Stimulated activated CD8-positive, alpha-beta memory T cell treated with anti-CD3 and anti-CD28 coated beads, Interleukin-12 subunit alpha, Interleukin-12 subunit beta, amount 100 ng/mL, for 24 hours (primary cell): ENCODE measurements around the gene TMEM214.
A peak's percentile ranks its signal among the peaks of the same experiment; 100 is the strongest.

Experiments used
- DNase-seq: peaks from one replicate; pipeline ENCODE4 v3.0.0-alpha.2; 2020; ENCODE audit errors: extremely low read depth

TMEM214 gene

GRCh38 chr2:27039426-27039825 is 6.7 kb downstream of the TMEM214 start:
- DNase-seq, result no peak

- no peak for DNase-seq
Observed at GRCh38 chr2:27039871-27040270, 7.1 kb downstream of the TMEM214 start.

DNA sequence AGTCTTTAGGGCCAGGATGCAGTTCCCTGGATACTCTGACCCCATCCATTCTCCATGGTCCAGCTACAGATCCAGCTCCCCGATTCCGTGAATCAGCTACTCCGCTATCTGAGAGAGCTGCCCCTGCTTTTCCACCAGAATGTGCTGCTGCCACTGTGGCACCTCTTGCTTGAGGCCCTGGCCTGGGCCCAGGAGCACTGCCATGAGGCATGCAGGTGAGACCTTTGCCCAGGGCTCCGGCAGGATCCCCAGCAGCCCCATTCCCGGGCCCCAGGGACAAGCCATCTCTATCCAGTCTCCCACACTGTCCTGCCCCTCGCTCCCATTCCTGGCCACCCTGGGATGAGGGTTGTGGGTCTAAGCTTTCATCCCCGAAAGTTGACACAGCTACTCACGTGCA is 7.5 kb downstream of the TMEM214 start:
- no peak for DNase-seq

DNA sequence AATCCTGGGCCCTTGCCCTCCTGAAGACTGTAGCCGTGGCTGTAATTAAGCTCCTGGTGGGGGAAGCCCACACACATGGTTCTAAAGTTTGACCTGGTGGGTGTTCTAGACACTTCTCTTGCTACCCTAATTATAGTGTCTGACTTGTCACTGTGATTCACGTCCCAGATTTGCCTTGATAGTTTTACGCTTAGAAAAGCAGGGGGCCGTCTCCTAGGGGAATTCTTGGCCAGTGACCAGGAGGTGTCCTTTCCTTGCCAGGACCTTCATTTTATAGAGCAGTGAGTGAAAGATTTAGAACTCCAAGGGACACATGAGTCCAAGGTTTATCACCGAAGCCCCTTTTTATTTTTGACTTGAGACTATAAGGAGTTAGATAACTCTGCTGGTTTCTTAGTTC is 9.0 kb downstream of the TMEM214 start:
- DNase-seq, result no peak

- no peak for DNase-seq
Observed at GRCh38 chr2:27042159-27042661, 9.4 kb downstream of the TMEM214 start.

- no peak for DNase-seq
Observed at GRCh38 chr2:27042985-27043634, 10.3 kb downstream of the TMEM214 start.

- peak; percentile 52 for DNase-seq
Observed at GRCh38 chr2:27049422-27050280, 16.9 kb downstream of the TMEM214 start.

DNA sequence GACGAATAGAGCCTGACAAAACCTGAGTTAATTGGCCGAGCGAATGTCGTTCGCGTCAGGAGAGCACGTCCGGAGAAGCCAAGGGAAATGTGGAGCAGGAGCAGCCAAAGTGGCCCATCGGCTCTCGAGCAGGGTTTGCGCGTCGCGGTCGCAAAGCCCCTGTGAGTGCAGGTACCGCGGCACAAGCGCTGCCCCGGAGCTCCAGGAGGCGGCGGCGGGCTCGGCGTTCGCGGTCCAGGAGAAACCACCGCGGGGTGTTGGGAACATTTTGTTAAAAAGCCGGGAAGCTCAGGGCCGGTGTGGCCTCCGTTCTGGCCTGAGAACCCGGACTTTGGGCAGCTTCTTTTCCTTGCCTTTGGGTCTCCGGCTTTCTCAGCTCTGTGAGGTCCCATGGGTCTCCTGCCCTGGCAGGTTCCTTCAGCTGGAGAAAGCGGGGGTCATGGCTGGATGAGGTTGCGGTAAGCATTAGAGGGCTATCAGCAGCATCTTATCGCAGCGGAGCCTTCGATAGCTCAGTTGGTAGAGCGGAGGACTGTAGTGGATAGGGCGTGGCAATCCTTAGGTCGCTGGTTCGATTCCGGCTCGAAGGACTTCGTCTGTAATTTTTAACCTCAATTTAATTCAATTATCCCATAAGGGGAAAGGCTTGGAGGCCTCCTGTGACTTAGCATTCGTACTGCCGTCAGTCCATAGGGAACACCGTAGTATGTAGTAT is 17.7 kb downstream of the TMEM214 start:
- peak; percentile 62 for DNase-seq

- DNase-seq, result peak; percentile 84
Observed at GRCh38 chr2:27050996-27051901, 18.5 kb downstream of the TMEM214 start, which contains the start of gene AGBL5. TSS of gene AGBL5 (plus strand) at chr2:27051668. CDS start at chr2:27052959, 1,291 bp downstream.

- DNase-seq, result no peak
Observed at GRCh38 chr2:27051902-27052645, 19.3 kb downstream of the TMEM214 start.

GRCh38 chr2:27053321-27053720 is 20.6 kb downstream of the TMEM214 start:
- DNase-seq, result no peak

- no peak for DNase-seq
Observed at GRCh38 chr2:27053776-27054175, 21.0 kb downstream of the TMEM214 start.

DNA sequence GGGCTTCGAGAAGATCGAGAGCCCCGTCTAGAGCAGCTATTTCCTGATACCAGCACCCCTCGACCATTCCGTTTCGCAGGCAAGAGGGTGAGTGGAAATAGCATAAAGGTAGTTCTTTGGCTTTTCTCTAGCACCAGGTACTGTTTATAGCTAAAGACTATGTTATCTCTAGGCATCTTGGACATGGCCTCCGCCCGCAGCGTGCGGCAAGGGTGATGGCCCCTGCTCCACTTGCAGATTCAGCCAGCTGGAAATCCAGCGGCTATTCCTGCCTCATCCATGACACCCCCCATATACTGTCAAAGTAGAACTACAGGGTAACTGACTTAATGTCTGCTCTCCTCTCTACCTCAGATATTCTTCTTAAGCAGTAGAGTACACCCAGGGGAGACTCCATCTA is 22.0 kb downstream of the TMEM214 start:
- no peak for DNase-seq

DNA sequence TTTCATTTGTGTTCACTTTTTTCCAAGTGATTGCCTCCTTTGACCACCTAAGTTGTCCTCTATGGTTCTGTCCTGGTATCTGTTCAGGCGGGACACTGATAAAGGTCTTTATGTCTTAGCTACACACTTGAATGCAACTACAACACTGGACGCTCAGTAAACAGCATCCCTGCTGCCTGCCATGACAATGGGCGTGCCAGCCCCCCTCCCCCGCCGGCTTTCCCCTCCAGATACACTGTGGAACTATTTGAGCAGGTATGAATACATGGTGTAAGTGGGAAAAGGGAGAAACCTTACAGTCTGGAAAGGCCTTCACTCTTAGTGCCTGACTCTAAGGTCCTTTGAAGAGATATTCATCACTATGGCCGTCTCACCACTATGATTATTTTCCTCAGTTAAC is 24.4 kb downstream of the TMEM214 start:
- DNase-seq, result no peak

DNA sequence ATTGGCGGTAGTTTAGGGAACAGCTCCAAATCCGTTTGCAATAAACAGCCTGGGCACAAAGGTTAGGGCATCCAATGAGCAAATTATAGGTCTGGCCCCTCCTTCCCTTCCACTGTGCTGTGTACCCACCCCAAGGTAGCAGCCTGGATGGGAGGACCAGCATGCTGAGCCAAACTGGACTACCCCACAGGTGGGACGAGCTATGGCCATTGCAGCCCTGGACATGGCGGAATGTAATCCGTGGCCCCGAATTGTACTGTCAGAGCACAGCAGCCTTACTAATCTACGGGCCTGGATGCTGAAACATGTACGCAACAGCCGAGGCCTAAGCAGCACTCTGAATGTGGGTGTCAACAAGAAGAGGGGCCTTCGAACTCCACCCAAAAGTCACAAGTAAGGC is 25.4 kb downstream of the TMEM214 start:
- no peak for DNase-seq

GRCh38 chr2:27059141-27059820 is 26.5 kb downstream of the TMEM214 start:
- no peak for DNase-seq

DNA sequence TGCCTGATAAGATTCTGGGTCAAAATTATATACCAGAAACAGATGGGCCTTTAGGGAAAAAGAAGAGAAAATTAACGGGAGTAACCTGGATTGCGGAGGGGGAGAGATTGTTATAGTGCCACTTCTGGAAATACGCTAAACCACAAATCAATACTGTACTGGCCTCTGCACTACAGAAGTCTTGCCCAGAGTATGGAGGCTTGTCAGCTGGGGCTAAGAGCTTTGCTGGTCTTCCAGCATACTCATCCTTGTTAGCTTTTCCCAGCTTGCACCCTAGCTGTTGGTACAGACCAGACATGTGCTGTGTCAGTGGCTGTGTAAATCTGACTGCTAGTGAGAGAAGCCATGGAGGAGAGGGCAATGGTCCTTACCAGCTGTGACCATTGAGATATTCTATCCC is 27.6 kb downstream of the TMEM214 start:
- DNase-seq, result no peak

- no peak for DNase-seq
Observed at GRCh38 chr2:27065128-27065527, 32.4 kb downstream of the TMEM214 start.

- no peak for DNase-seq
Observed at GRCh38 chr2:27067385-27067784, 34.6 kb downstream of the TMEM214 start.

- no peak for DNase-seq
Observed at GRCh38 chr2:27069436-27069835, 36.7 kb downstream of the TMEM214 start.
